CD4-positive, alpha-beta T cell treated with Interleukin-17A for 1 hour (primary cell): ENCODE data around the gene KRT222.
A peak's percentile ranks its signal among the peaks of the same experiment; 100 is the strongest.

Experiments used
- DNase-seq: peaks from one replicate; pipeline ENCODE4 v3.0.0-alpha.2; 2020

Gene KRT222

GRCh38 chr17:40614431-40615067 is 50.4 kb downstream of the KRT222 start:
- no peak for DNase-seq

GRCh38 chr17:40613467-40614154 is 51.4 kb downstream of the KRT222 start:
- DNase-seq: no peak

- peak; percentile 87 for DNase-seq
Observed at GRCh38 chr17:40612599-40613244, 52.3 kb downstream of the KRT222 start.

GRCh38 chr17:40611840-40612474 is 53.0 kb downstream of the KRT222 start:
- no peak for DNase-seq

GRCh38 chr17:40610359-40610758 is 54.6 kb downstream of the KRT222 start:
- DNase-seq: no peak

GRCh38 chr17:40608061-40608581 is 56.9 kb downstream of the KRT222 start:
- peak; percentile 93 for DNase-seq

- peak; percentile 80 for DNase-seq
Observed at GRCh38 chr17:40607641-40608040, 57.3 kb downstream of the KRT222 start.

GRCh38 chr17:40606548-40607353 is 58.2 kb downstream of the KRT222 start:
- no peak for DNase-seq

- DNase-seq: peak; percentile 79
Observed at GRCh38 chr17:40605306-40605705, 59.7 kb downstream of the KRT222 start.
